Cortex of kidney (tissue), 1 donor: ENCODE measurements around the gene C1QTNF1.

Experiments
- DNase-seq: peaks from one replicate; lab custom pipeline; 2025; lab: John Stamatoyannopoulos, UW

The C1QTNF1 gene

GRCh38 chr17:79041041-79041570, 17.1 kb downstream of the C1QTNF1 start:
- no peak for DNase-seq

DNA sequence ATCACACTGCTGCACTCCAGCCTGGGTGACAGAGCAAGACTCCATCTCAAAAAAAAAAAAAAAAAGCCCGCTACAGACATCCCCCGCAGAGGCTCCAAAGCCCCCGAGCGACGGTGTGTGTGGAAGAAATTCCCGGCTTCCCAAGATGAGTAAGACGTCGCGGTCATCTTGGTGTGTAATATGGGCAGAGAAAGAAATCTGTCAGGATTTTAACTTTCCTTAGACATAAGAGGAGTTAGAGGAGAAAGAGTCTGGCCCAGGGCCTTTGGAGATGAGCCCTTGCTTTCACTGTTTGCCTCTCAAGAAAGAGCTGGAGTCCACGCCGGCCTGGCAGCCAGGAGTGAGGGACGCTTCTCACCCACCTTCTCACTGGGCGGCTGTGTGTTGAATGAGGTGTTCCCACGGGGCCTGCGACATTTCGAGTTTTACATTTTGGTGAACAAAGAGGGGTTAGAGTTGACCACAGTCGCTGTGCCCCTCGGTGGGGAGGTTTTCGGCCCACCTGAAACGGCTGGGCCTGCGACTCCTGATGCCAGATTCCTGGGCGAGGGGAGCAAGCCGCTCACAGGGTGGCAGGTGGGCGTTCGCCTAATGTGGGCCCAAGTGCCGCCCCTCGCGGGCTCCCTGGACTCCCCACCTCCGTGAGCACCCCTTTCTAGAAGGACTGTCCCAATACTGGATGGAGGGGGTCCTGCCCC, 17.9 kb downstream of the C1QTNF1 start:
- DNase-seq: no peak

DNA sequence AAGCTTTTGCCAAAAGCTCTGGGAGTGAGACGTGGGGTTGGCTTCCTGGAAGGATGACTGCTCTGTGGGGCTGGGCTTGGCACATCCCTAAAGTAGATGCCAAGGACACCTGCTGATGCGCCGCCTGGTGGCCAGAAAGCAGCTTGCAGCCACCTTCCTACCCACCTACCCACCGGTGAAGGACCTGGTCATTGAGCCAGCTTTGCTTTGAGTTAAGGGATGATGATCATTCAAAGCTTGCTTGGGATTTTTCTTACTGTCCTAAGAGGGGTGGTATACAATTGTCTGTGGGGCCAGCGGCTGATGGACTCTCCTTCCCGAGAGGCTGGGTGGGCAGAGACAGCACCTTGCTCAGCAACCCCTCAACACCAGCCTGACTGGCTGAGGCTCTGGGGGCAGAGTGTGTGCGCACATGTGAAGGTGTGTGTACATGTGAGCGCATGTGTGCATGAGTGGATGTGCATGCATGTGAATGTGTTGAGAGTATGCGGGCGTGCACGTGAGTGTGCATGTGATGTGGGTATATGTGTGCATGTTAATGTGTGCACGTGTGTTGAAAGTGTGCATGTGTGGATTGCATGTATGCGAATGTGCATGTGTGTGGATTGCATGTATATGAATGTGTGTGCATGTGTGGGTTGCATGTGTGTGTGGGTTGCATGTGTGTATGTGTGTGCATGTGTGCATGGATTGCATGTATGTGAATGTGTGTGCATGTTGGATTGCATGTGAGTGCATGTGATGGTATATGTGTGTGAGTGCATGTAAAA, 18.6 kb downstream of the C1QTNF1 start:
- DNase-seq: no peak

- no peak for DNase-seq
Measured at GRCh38 chr17:79043191-79043930, 19.4 kb downstream of the C1QTNF1 start.

DNA sequence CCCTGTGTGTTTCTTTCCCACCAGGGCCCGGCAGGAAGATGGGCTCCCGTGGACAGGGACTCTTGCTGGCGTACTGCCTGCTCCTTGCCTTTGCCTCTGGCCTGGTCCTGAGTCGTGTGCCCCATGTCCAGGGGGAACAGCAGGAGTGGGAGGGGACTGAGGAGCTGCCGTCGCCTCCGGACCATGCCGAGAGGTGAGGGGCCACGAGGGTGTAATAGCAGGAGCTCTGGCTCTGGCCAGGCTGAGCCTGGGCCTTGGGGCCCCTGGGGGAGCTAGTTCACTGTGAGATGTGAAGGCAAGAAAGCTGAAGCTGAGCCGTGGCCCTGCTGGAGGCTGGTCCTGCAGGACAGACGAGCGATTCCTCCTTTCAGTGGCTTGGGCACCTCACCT, 20.0 kb downstream of the C1QTNF1 start:
- no peak for DNase-seq

- no peak for DNase-seq
Measured at GRCh38 chr17:79044462-79044861, 20.5 kb downstream of the C1QTNF1 start.

DNA sequence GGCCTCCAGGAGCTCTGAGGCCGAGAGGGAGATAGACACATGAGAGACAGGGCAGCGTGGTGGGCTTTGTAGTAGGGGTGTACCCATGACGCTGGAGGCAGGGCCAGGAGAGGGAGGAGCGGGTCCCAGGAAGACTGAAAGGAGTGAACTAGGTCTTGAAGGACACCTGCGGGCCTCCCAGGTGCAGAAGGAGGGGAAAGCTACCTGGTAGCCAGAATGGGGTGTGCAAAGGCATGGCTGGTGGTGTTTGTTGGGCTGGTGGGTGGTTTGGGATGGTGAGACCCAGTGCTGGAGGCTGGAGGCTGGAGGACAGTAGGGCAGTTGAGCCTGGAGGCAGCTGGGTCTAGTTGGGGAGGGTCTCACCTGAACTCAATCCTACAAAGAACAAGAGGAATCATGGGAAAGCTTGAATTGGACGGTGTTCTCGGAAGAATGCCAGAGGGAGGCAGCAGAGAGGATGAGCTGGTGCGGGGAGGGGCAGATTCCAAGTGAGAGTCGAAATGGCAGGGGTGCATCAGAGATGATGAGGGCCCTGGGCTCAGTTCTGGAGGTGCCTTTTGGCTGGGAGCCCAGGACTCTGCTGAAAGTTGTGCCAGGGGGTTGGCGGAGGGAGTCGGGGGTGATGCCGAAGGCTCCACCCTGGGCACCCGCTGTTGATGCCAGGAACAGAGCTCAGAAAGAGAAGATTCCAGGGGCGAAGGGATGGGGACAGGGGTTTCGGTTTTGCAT, 21.2 kb downstream of the C1QTNF1 start:
- DNase-seq: no peak

DNA sequence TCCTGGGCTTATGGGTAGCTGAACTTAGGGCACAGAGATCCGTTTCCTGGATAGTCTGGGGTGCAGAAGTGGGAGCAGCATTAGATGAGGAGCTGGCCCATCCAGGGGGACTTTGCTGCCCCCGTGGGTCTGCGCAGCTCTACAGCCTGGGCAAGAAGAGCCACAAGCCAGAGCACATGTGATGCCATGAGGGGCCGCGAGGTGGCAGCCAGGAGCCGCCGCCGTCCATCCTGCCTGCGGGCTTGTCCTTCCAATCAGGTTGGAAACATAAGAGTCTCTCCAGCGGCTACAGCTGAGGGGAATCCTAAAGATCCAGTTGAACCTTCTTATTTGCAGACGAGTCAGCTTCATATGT, 21.9 kb downstream of the C1QTNF1 start:
- no peak for DNase-seq

GRCh38 chr17:79046197-79046915, 22.4 kb downstream of the C1QTNF1 start:
- no peak for DNase-seq

DNA sequence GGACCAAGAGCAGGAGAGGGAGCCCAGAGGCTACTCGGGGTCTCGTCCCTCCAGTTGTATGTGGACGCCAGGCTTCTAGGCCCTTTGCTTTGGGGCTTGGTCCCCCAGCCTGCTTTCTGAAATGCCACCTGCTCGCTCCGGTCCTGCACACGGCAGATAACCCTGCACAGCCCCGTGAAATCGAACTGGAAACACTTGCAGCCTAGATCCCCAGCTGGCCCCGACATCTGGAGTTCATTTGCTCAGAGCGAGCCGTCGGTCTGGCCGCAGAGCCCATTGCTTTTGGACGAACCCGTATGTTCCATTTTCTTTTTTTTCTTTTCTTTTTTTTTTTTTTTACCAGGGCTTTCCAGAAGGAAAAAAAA, 22.9 kb downstream of the C1QTNF1 start:
- no peak for DNase-seq

- DNase-seq: no peak
Measured at GRCh38 chr17:79047291-79047920, 23.4 kb downstream of the C1QTNF1 start.

DNA sequence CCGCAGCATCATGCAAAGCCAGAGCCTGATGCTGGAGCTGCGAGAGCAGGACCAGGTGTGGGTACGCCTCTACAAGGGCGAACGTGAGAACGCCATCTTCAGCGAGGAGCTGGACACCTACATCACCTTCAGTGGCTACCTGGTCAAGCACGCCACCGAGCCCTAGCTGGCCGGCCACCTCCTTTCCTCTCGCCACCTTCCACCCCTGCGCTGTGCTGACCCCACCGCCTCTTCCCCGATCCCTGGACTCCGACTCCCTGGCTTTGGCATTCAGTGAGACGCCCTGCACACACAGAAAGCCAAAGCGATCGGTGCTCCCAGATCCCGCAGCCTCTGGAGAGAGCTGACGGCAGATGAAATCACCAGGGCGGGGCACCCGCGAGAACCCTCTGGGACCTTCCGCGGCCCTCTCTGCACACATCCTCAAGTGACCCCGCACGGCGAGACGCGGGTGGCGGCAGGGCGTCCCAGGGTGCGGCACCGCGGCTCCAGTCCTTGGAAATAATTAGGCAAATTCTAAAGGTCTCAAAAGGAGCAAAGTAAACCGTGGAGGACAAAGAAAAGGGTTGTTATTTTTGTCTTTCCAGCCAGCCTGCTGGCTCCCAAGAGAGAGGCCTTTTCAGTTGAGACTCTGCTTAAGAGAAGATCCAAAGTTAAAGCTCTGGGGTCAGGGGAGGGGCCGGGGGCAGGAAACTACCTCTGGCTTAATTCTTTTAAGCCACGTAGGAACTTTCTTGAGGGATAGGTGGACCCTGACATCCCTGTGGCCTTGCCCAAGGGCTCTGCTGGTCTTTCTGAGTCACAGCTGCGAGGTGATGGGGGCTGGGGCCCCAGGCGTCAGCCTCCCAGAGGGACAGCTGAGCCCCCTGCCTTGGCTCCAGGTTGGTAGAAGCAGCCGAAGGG, 24.2 kb downstream of the C1QTNF1 start:
- no peak for DNase-seq

GRCh38 chr17:79048826-79049755, 25.1 kb downstream of the C1QTNF1 start:
- no peak for DNase-seq

DNA sequence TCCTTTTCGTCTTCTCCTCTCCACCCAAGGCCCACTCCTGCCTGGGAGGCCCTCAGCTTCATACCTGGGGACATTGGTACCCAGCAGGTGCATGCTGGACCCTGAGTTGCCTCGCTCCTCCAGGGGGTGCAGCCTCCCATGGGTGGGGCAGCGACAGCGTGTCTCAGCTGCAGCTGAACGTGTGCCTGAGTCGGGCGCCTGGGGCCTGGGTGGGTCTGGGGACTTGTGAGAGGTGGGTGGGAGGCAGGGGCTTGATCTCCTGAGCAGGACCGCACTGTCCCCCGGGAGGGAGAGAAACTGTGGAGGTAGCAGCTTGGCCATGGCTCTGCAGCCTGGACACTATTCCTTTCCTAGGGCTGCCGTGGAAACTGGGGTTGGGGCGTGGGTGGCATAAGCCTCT, 25.9 kb downstream of the C1QTNF1 start:
- no peak for DNase-seq

GRCh38 chr17:79050551-79050950, 26.6 kb downstream of the C1QTNF1 start:
- DNase-seq: no peak

DNA sequence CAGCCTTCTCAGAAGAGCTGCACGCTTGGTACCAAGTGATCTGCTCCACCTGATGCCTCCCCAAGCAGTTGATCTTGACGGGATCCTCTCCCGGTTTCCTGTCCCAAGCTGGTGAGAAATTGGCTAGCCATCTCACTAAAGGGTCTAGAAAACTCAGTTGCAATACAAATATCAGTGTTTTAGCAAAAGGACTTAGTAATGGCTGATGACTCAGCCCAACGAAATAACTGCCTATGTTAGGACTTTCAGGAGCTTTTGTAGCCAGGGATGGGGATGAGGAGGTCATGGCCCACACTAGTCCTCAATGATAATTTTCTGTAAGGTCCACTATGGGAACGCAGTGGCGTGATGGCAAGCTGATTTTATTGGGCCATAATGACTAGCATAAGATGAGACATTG, 27.3 kb downstream of the C1QTNF1 start:
- DNase-seq: no peak

DNA sequence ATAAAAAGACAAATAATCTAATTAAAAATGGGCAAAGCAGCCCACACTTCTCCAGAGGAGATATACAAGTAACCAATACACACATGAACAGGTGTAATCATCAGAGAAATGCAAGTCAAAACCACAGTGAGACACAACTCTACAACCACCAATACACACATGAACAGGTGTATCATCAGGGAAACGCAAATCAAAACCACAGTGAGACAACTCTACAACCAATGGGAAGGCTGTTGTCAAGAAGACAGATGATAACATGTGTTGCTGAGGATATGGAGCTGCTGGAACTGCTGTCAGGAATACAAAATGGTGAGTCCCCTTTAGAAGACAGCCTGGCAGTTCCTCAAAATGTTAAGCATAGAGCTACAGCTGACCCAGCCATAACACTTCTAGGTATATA, 28.2 kb downstream of the C1QTNF1 start:
- DNase-seq: no peak

- no peak for DNase-seq
Measured at GRCh38 chr17:79053251-79053925, 29.4 kb downstream of the C1QTNF1 start.
